OCI-LY7 (cell line): Measurements from ENCODE around the gene ALB. TPM values are rescaled to one million over a fixed set of nuclear protein-coding genes. Genes with fewer than 3 reads are reported as not detected.

Experiments used
- BruUV-seq: library from RNA; stranded (reverse); fragments of 400-500 nt; replicated peaks from 2 replicates; lab custom pipeline; 2021; lab: Mats Ljungman, UMichigan
- CTCF ChIA-PET: fragments of 300-600 bp; sonication (Branson Sonifier 250); formaldehyde crosslinking; loops from one replicate; lab custom pipeline; 2022; ENCODE audit warnings: antibody characterized with exemption; ENCODE audit not compliant: unreplicated experiment; lab: Charles Lee
- POLR2A ChIA-PET: fragments of 300-600 bp; sonication (Branson Sonifier 250); formaldehyde crosslinking; loops from one replicate; lab custom pipeline; 2022; ENCODE audit warnings: antibody characterized with exemption; lab: Charles Lee
- DNase-seq: peaks from one replicate; pipeline ENCODE4 v3.0.0-alpha.2; 2015; ENCODE audit warnings: low spot score
- H2AFZ ChIP-seq: fragments of 200-600 bp; sonication (generic), shearing (Covaris generic); 2 replicates; pipeline ENCODE4 v1.6.1; 2014; ENCODE audit warnings: mild to moderate bottlenecking, antibody characterized with exemption, low read length, moderate library complexity
- H3K27ac ChIP-seq: fragments of 200-600 bp; sonication (generic); 2 replicates; pipeline ENCODE4 v1.5.1; 2014; ENCODE audit warnings: mixed run types, low read depth, mild to moderate bottlenecking, moderate library complexity, low read length, inconsistent platforms; ENCODE audit not compliant: poor library complexity, severe bottlenecking
- H3K36me3 ChIP-seq: fragments of 200-600 bp; sonication (generic); 2 replicates; pipeline ENCODE4 v1.6.1; 2014; ENCODE audit warnings: mild to moderate bottlenecking, antibody characterized with exemption, low read length, moderate library complexity, mixed read lengths; ENCODE audit not compliant: insufficient read depth
- H3K4me1 ChIP-seq: fragments of 200-600 bp; sonication (generic); 2 replicates; pipeline ENCODE4 v1.5.1; 2014; ENCODE audit warnings: mild to moderate bottlenecking, low read length; ENCODE audit not compliant: insufficient read depth, poor library complexity, severe bottlenecking
- H3K4me2 ChIP-seq: fragments of 200-600 bp; sonication (generic); 2 replicates; pipeline ENCODE4 v1.6.1; 2014; ENCODE audit warnings: mild to moderate bottlenecking, low read length
- H3K4me3 ChIP-seq: fragments of 200-600 bp; sonication (generic); 2 replicates; pipeline ENCODE4 v1.5.1; 2014; ENCODE audit warnings: mild to moderate bottlenecking, low read depth, low read length; ENCODE audit not compliant: poor library complexity, severe bottlenecking
- H3K79me2 ChIP-seq: fragments of 200-600 bp; sonication (generic); 2 replicates; pipeline ENCODE4 v1.6.1; 2016; ENCODE audit warnings: low read depth, mild to moderate bottlenecking, low read length, moderate library complexity, mixed read lengths; ENCODE audit not compliant: insufficient read depth
- H3K9me2 ChIP-seq: fragments of 200-600 bp; sonication (generic); 2 replicates; pipeline ENCODE4 v1.6.1; 2016; ENCODE audit warnings: mild to moderate bottlenecking, low read length, mixed read lengths; ENCODE audit not compliant: insufficient read depth
- H3K9me3 ChIP-seq: fragments of 200-600 bp; sonication (generic); 2 replicates; pipeline ENCODE4 v1.6.1; 2014; ENCODE audit warnings: mild to moderate bottlenecking, mixed run types, low read length, mixed read lengths
- H4K20me1 ChIP-seq: fragments of 200-600 bp; sonication (generic); 2 replicates; pipeline ENCODE4 v1.6.1; 2014; ENCODE audit warnings: mild to moderate bottlenecking, antibody characterized with exemption, low read length, moderate library complexity, mixed read lengths; ENCODE audit not compliant: insufficient read depth
- EZH2phosphoT487 ChIP-seq: fragments of 200-600 bp; sonication (generic); IDR thresholded peaks from 2 replicates; pipeline ENCODE4 v1.6.1; 2018; ENCODE audit warnings: low read depth, borderline replicate concordance, mild to moderate bottlenecking, mixed run types, antibody characterized with exemption, low read length, moderate library complexity, mixed read lengths
- intact Hi-C: fragments of 100-400 bp; cut with micrococcal nuclease; formaldehyde crosslinking; loops from one replicate; pipeline ENCODE4 v1.10.0; 2022; ENCODE audit not compliant: unreplicated experiment
- total RNA-seq, 2 experiments: library from RNA; depleted of rRNA in 1 of 2; stranded (reverse); fragments of >200 nt in 1 of 2; shearing (Covaris generic) in 1 of 2; gene quantifications; 2 replicates each; pipeline ENCODE4 v1.2.3, GENCODE V29; 2014 to 2022
- TF ChIP-seq, protein P1 (sequence below): fragments of 200-600 bp; sonication (generic); conservative IDR thresholded peaks from 2 replicates; pipeline ENCODE4 v1.5.1; 2014; ENCODE audit warnings: mild to moderate bottlenecking, antibody characterized with exemption, low read length, moderate library complexity, mixed read lengths

The ALB gene
- total RNA-seq, 2 experiments from 2014 or later = not detected

DNA sequence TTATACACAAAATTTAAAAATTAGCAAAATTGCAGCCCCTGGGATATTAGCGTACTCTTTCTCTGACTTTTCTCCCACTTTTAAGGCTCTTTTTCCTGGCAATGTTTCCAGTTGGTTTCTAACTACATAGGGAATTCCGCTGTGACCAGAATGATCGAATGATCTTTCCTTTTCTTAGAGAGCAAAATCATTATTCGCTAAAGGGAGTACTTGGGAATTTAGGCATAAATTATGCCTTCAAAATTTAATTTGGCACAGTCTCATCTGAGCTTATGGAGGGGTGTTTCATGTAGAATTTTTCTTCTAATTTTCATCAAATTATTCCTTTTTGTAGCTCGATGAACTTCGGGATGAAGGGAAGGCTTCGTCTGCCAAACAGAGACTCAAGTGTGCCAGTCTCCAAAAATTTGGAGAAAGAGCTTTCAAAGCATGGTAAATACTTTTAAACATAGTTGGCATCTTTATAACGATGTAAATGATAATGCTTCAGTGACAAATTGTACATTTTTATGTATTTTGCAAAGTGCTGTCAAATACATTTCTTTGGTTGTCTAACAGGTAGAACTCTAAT, 6.0 kb downstream of the ALB start:
- no peak overlapping the region for H3K4me2 ChIP-seq
- no TSS peak for BruUV-seq
- no peaks in the 10 kb centered on the region for H3K79me2 ChIP-seq
- H3K4me3 ChIP-seq = no peak overlapping the region
- no peaks in the 10 kb centered on the region for H3K4me1 ChIP-seq
- no peak for TF ChIP-seq EZH2phosphoT487
- TF ChIP-seq, protein P1, sequence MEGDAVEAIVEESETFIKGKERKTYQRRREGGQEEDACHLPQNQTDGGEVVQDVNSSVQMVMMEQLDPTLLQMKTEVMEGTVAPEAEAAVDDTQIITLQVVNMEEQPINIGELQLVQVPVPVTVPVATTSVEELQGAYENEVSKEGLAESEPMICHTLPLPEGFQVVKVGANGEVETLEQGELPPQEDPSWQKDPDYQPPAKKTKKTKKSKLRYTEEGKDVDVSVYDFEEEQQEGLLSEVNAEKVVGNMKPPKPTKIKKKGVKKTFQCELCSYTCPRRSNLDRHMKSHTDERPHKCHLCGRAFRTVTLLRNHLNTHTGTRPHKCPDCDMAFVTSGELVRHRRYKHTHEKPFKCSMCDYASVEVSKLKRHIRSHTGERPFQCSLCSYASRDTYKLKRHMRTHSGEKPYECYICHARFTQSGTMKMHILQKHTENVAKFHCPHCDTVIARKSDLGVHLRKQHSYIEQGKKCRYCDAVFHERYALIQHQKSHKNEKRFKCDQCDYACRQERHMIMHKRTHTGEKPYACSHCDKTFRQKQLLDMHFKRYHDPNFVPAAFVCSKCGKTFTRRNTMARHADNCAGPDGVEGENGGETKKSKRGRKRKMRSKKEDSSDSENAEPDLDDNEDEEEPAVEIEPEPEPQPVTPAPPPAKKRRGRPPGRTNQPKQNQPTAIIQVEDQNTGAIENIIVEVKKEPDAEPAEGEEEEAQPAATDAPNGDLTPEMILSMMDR = no peak
- no peak for DNase-seq
- no peaks in the 10 kb centered on the region for H3K9me2 ChIP-seq
- no peak overlapping the region for H2AFZ ChIP-seq
- ChIA-PET CTCF (no interaction called here), POLR2A (no interaction called here)
- H3K36me3 ChIP-seq = no peaks in the 10 kb centered on the region
- intact Hi-C loops = no loop called here
- no peak overlapping the region for H3K27ac ChIP-seq
- no peaks in the 10 kb centered on the region for H3K9me3 ChIP-seq
- H4K20me1 ChIP-seq = no peaks in the 10 kb centered on the region

DNA sequence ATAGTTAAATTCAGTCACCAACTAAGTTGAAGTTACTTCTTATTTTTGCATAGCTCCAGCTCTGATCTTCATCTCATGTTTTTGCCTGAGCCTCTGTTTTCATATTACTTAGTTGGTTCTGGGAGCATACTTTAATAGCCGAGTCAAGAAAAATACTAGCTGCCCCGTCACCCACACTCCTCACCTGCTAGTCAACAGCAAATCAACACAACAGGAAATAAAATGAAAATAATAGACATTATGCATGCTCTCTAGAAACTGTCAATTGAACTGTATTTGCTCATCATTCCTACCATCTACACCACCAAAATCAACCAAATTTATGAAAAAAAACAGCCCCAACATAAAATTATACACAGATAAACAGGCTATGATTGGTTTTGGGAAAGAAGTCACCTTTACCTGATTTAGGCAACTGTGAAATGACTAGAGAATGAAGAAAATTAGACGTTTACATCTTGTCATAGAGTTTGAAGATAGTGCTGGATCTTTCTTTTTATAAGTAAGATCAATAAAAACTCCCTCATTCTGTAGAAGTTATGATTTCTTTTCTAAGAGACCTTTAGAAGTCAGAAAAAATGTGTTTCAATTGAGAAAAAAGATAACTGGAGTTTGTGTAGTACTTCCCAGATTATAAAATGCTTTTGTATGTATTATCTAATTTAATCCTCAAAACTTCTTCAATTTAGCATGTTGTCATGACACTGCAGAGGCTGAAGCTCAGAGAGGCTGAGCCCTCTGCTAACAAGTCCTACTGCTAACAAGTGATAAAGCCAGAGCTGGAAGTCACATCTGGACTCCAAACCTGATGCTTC, 7.0 kb downstream of the ALB start:
- DNase-seq = no peak
- no peaks in the 10 kb centered on the region for H3K9me2 ChIP-seq
- H3K79me2 ChIP-seq = no peaks in the 10 kb centered on the region
- intact Hi-C loops = no loop called here
- H3K9me3 ChIP-seq = no peaks in the 10 kb centered on the region
- no peaks in the 10 kb centered on the region for H3K4me1 ChIP-seq
- no peak overlapping the region for H3K4me3 ChIP-seq
- BruUV-seq = no TSS peak
- TF ChIP-seq EZH2phosphoT487 = no peak
- TF ChIP-seq, protein P1 = no peak
- H2AFZ ChIP-seq = no peak overlapping the region
- no peak overlapping the region for H3K4me2 ChIP-seq
- H3K36me3 ChIP-seq = no peaks in the 10 kb centered on the region
- CTCF ChIA-PET = no interaction called here
- H4K20me1 ChIP-seq = no peaks in the 10 kb centered on the region
- POLR2A ChIA-PET = no interaction called here
- no peak overlapping the region for H3K27ac ChIP-seq
